Tibial nerve (tissue), 4 donors: ENCODE measurements around the gene NATD1. TPM values are rescaled to one million over a fixed set of nuclear protein-coding genes. Genes with fewer than 3 reads are reported as not detected.

Experiments used
- DNase-seq, 2 donors: peaks; one replicate each; pipeline ENCODE4 v3.0.0-alpha.2; 2019; ENCODE audit warnings: low spot score in 2 of 2
- H3K27ac ChIP-seq, 4 donors: fragments of 200-600 bp; sonication (generic) in 3 of 4; one replicate each; pipeline ENCODE4 v1.5.1; 2017 to 2019; ENCODE audit warnings: mild to moderate bottlenecking in 1 of 4
- H3K27me3 ChIP-seq, 2 donors: fragments of 200-600 bp; sonication (generic) in 1 of 2; one replicate each; pipeline versions ENCODE4 v1.5.1 to v1.6.0; 2017 to 2019
- H3K36me3 ChIP-seq, 3 donors: fragments of 200-600 bp; sonication (generic); one replicate each; pipeline ENCODE4 v1.5.1; 2018 to 2019
- H3K4me1 ChIP-seq, 4 donors: fragments of 200-600 bp; sonication (generic) in 3 of 4; one replicate each; pipeline ENCODE4 v1.5.1; 2017 to 2019
- H3K4me3 ChIP-seq, 4 donors: fragments of 200-600 bp; sonication (generic) in 3 of 4; one replicate each; pipeline ENCODE4 v1.5.1; 2017 to 2019; ENCODE audit warnings: mild to moderate bottlenecking in 1 of 4, moderate library complexity in 1 of 4
- H3K9me3 ChIP-seq, 4 donors: fragments of 200-600 bp; sonication (generic) in 3 of 4; one replicate each; pipeline ENCODE4 v1.5.1; 2017 to 2019
- CTCF ChIP-seq, 5 experiments: fragments of 200-600 bp in 3 of 5; fragments of 450-650 bp in 2 of 5; sonication (generic) in 3 of 5; IDR thresholded peaks; one replicate each; pipeline ENCODE4 v1.5.1; 2016 to 2019; ENCODE audit warnings: antibody characterized with exemption in 5 of 5, mild to moderate bottlenecking in 3 of 5, moderate library complexity in 2 of 5
- EP300 ChIP-seq, 2 donors: sonication (generic); formaldehyde crosslinking; IDR thresholded peaks; one replicate each; pipeline ENCODE4 v1.6.1; 2017; ENCODE audit warnings: antibody characterized with exemption in 2 of 2, mild to moderate bottlenecking in 1 of 2
- POLR2A ChIP-seq, 2 donors: fragments of 450-650 bp; IDR thresholded peaks; one replicate each; pipeline ENCODE4 v1.6.1; 2017; ENCODE audit warnings: antibody characterized with exemption in 2 of 2, mild to moderate bottlenecking in 2 of 2, moderate library complexity in 2 of 2
- WGBS, 2 donors: methylation state at CpG; one replicate each; pipeline ENCODE4 v1.1.5; 2018; 5-methylcytosine and 5-hydroxymethylcytosine counted together
- total RNA-seq, 4 donors: library from RNA; depleted of rRNA; stranded (reverse); fragments of >200 nt; gene quantifications; one replicate each; pipeline ENCODE4 v1.1.0, GENCODE V29; 2016

The NATD1 gene
- total RNA-seq, 4 donors from 2014 or later, result 5.7 to 12.0 (median 10.8) TPM

DNA sequence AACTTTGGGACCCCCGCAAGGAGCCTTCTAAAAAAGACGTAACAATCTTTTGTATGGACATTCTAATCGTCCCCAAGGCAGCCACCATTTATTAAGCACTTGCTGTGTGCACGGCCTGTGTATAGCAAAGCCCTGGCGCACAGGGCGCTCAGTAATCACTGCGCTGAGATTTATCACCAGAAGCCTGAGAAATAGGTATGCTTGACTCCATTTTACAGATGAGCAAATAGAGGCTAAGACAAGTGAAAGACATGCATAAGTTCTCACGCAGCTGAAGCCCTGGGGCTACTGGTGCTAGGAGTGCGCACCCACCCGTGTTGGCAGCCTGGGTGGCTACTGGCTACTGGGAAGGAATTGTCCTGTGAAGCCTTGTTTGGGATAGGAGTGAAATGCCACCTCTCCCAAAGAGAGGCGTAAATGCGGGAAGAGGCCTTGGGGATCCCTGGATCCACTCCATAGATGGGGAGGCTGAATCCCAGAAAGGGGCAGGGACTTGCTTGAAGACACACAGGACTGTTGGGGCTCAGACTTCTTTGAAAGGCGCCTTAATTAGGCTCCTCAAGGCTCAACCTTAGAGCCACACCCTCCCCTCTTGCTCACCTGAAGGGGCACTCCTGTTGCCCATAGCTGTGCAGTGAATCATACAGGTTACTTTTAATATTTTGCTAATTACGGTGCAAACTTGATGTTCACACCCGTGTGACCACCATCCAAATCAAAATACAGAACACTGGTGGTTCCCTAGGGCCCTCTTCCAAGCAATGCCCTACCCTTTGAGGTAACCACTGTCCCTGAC, 634 bp upstream of the NATD1 start:
- Histone ChIP-seq H3K4me3 (peak overlapping the region; percentile 46 to 72 (median 66)), H3K4me1 (peaks cover 0 to 39% (median 23%) of the 10 kb centered on the region in 4 donors), H3K27ac (peak overlapping the region in 3 of 4 donors; percentile 55 to 85 (median 73)), H3K36me3 (no peaks in the 10 kb centered on the region), H3K9me3 (no peaks in the 10 kb centered on the region), H3K27me3 (no peaks in the 10 kb centered on the region)
- 43 to 44% methylated on average over 15 of the region's 15 CpGs for WGBS, 2 donors
- DNase-seq, result no peak
- TF ChIP-seq CTCF (IDR thresholded peaks at IDR 0.05) (no peak), EP300 (IDR thresholded peaks at IDR 0.05) (no peak), POLR2A (IDR thresholded peaks at IDR 0.05) (no peak)

DNA sequence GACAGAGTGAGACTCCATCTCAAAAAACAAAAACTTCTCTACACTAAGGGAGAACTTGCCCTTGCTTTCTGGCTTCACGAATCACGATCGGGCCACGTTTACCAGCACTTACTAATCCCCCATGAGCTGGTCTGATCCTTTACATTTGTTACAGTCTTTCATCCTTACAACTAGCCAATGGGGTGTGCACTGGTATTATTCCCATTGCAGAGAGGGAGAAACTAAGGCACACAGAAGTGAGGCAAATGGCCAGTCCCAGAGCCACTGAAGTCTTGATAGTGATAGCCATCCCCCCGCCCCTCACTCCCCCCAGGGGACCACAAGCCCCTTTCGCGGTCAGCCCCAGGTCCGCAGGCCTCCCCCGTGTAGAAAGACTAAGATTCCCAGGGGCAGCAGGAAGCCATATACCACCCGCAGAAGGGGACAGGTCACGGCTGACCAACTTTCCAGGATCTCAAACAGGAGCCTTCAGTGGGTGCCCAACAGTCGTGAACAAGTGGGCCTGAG, 868 bp downstream of the NATD1 start:
- Histone ChIP-seq H3K36me3 (peaks cover 0 to 9% (median 0%) of the 10 kb centered on the region in 3 donors), H3K4me3 (peak overlapping the region; percentile 46 to 75 (median 71)), H3K27me3 (no peaks in the 10 kb centered on the region), H3K4me1 (peaks cover 0 to 39% (median 23%) of the 10 kb centered on the region in 4 donors), H3K27ac (peak overlapping the region in 3 of 4 donors; percentile 65 to 85 (median 81)), H3K9me3 (no peaks in the 10 kb centered on the region)
- no peak for TF ChIP-seq EP300 (IDR thresholded peaks at IDR 0.05)
- TF ChIP-seq POLR2A (IDR thresholded peaks at IDR 0.05), result no peak
- no peak for TF ChIP-seq CTCF (IDR thresholded peaks at IDR 0.05)
- 16 to 21% methylated on average over 6 to 10 of the region's 12 CpGs for WGBS, 2 donors
- no peak for DNase-seq

DNA sequence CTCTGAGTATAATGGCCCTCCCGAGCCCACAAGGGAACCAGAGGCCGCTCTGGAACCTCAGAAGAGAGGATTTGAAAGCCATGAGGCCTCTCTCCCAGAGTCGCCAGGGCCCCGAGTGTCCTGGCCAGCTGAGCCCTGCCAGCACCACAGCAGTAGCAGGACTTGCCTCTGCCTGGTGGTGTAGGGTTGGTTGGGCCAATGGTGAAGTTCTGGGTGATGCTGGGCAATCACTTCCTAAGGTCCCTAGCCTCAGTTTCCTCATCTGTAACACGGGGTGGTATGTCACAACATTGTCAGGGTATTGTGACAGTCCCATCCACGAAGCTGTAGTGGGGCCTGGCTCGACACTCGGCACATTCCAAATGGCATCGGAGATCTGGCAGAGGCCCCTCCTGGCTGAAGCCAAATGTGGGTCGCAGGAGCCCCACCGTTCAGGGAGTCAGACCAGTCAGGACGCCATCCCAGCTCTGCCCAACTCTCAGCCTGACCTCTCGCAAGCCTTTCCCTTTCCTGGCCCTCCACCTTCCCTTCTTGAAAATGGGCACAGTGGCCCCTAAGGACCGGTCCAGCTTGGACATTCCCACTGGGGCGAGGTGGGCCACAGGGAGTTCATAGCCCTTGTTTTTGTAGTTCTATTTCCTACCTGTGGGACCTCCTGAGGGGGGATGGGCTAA, 1.7 kb downstream of the NATD1 start:
- Histone ChIP-seq H3K27ac (peak overlapping the region in 2 of 4 donors; percentile 39 to 81), H3K4me3 (peak overlapping the region in 1 of 4 donors; percentile 72), H3K4me1 (peaks cover 0 to 39% (median 23%) of the 10 kb centered on the region in 4 donors), H3K36me3 (peaks cover 0 to 9% (median 0%) of the 10 kb centered on the region in 3 donors), H3K9me3 (no peaks in the 10 kb centered on the region), H3K27me3 (no peaks in the 10 kb centered on the region)
- TF ChIP-seq POLR2A (IDR thresholded peaks at IDR 0.05) (no peak), CTCF (IDR thresholded peaks at IDR 0.05) (no peak)
- 76 to 80% methylated on average over 15 of the region's 15 CpGs for WGBS, 2 donors
- no peak for DNase-seq

DNA sequence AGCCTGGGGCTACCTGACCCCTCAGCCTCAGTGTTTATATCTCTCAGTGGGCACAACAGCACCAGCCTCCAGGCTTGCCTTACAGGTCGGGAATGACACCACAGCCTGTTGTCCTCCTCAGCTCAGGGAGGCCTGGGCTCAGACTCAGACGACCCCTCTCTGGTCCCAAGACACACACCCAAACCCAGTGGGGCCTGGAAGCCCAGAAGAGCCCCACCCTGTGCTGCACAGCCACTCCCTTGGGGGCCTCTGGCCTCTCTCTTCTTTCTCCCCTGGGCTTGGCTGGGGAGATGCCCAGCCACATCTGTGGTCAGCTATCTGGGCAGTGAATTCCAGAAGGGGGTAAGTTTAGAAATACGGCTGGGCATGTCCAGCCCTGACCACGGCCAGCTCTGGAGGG, 2.4 kb downstream of the NATD1 start:
- DNase-seq, result no peak
- TF ChIP-seq POLR2A (IDR thresholded peaks at IDR 0.05) (no peak), EP300 (IDR thresholded peaks at IDR 0.05) (no peak)
- H3K27me3 ChIP-seq, result no peaks in the 10 kb centered on the region
- H3K4me3 ChIP-seq, result no peak overlapping the region
- peaks cover 0 to 39% (median 23%) of the 10 kb centered on the region in 4 donors for H3K4me1 ChIP-seq
- peaks cover 0 to 9% (median 0%) of the 10 kb centered on the region in 3 donors for H3K36me3 ChIP-seq
- WGBS, 2 donors, result 26 to 40% methylated on average over 4 of the region's 4 CpGs
- H3K27ac ChIP-seq, result peak overlapping the region in 2 of 4 donors; percentile 39 to 81
- no peaks in the 10 kb centered on the region for H3K9me3 ChIP-seq

GRCh38 chr17:21249920-21250703, 3.1 kb downstream of the NATD1 start:
- no peaks in the 10 kb centered on the region for H3K27me3 ChIP-seq
- no peak for TF ChIP-seq EP300 (IDR thresholded peaks at IDR 0.05)
- TF ChIP-seq POLR2A (IDR thresholded peaks at IDR 0.05), result no peak
- no peak for TF ChIP-seq CTCF (IDR thresholded peaks at IDR 0.05)
- no peak for DNase-seq
- peaks cover 0 to 39% (median 23%) of the 10 kb centered on the region in 4 donors for H3K4me1 ChIP-seq
- peak overlapping the region in 2 of 4 donors; percentile 39 to 81 for H3K27ac ChIP-seq
- H3K9me3 ChIP-seq, result no peaks in the 10 kb centered on the region
- H3K36me3 ChIP-seq, result peaks cover 0 to 9% (median 0%) of the 10 kb centered on the region in 3 donors
- H3K4me3 ChIP-seq, result no peak overlapping the region
- WGBS, 2 donors, result 52 to 58% methylated on average over 6 to 7 of the region's 7 CpGs
